HCT116 (cell line): ENCODE results near the gene SMIM35. TPM values are rescaled to one million over a fixed set of nuclear protein-coding genes. Genes with fewer than 3 reads are reported as not detected.

Experiments
- ATAC-seq: fragments of 200-7000 bp; cut with Tn5 transposase; 2 replicates; pipeline ENCODE4 v1.9.1; 2020; ENCODE audit warnings: mild to moderate bottlenecking, moderate library complexity
- BruUV-seq: library from RNA; stranded (reverse); fragments of 400-500 nt; replicated peaks from 2 replicates; lab custom pipeline; 2021; lab: Mats Ljungman, UMichigan
- CTCF ChIA-PET: fragments of 300-600 bp; sonication (Branson Sonifier 250); formaldehyde crosslinking; loops from one replicate; lab custom pipeline; 2021; ENCODE audit warnings: antibody characterized with exemption; lab: Charles Lee
- POLR2A ChIA-PET: fragments of 300-600, 350-600 bp; sonication (Branson Sonifier 250); formaldehyde crosslinking; loops from one replicate; lab custom pipeline; 2021; ENCODE audit warnings: antibody characterized with exemption; lab: Charles Lee
- RAD21 ChIA-PET, 2 experiments: fragments of 300-600 bp; sonication (Branson Sonifier 250); formaldehyde crosslinking; loops; one replicate each; lab custom pipeline; 2023; ENCODE audit warnings: low total read pairs in 2 of 2; ENCODE audit not compliant: uncharacterized antibody in 2 of 2, unreplicated experiment in 2 of 2, low non-redundant PET in 1 of 2; lab: Charles Lee
- DNase-seq: peaks from one replicate; pipeline ENCODE4 v3.0.0-alpha.2; 2010; ENCODE audit warnings: low read depth, low spot score
- H2AFZ ChIP-seq: fragments of 200-600 bp; shearing (Covaris generic), sonication (generic); 2 replicates; pipeline ENCODE4 v1.6.1; 2017; ENCODE audit warnings: low read depth, mixed run types, mixed read lengths, antibody characterized with exemption, low read length; ENCODE audit not compliant: poor library complexity, severe bottlenecking
- H3K27ac ChIP-seq: 2 replicates; pipeline ENCODE4 v1.5.1; 2012; ENCODE audit warnings: low read depth, low read length
- H3K27me3 ChIP-seq: fragments of 200-600 bp; sonication (generic); 2 replicates; pipeline ENCODE4 v1.6.1; 2016; ENCODE audit warnings: mixed run types, low read length, mixed read lengths; ENCODE audit not compliant: insufficient read depth
- H3K36me3 ChIP-seq, 2 experiments: fragments of 200-500 bp in 1 of 2; fragments of 200-600 bp in 1 of 2; sonication (Bioruptor generic) in 1 of 2; sonication (generic) in 1 of 2; 2 replicates each; pipeline versions ENCODE4 v1.5.1 to v1.6.1; 2014 to 2016; ENCODE audit warnings: low read length in 2 of 2, inconsistent platforms in 1 of 2, mixed read lengths in 1 of 2, mixed run types in 1 of 2; ENCODE audit not compliant: insufficient read depth in 2 of 2, control insufficient read depth in 1 of 2
- H3K4me1 ChIP-seq, 2 experiments: fragments of 200-600 bp in 1 of 2; sonication (generic) in 1 of 2; 2 replicates each; pipeline versions ENCODE4 v1.5.1 to v1.6.1; 2012 to 2017; ENCODE audit warnings: low read length in 2 of 2, inconsistent platforms in 1 of 2, mild to moderate bottlenecking in 1 of 2, mixed read lengths in 1 of 2, mixed run types in 1 of 2, moderate library complexity in 1 of 2; ENCODE audit not compliant: insufficient read depth in 2 of 2, control insufficient read depth in 1 of 2
- H3K4me2 ChIP-seq: fragments of 200-600 bp; sonication (generic); 2 replicates; pipeline ENCODE4 v1.6.1; 2017; ENCODE audit warnings: mixed run types, low read length, mixed read lengths
- H3K4me3 ChIP-seq, 2 experiments: fragments of 200-600 bp in 1 of 2; sonication (generic) in 1 of 2; replicated peaks in 1 of 2; 2 replicates each; pipeline ENCODE4 v1.5.1; 2011 to 2016; ENCODE audit warnings: low read length in 2 of 2, control low read depth in 1 of 2, low read depth in 1 of 2, mild to moderate bottlenecking in 1 of 2, mixed read lengths in 1 of 2, mixed run types in 1 of 2
- H3K79me2 ChIP-seq: fragments of 200-600 bp; sonication (generic); 2 replicates; pipeline ENCODE4 v1.6.1; 2017; ENCODE audit warnings: mild to moderate bottlenecking, mixed run types, low read length, moderate library complexity, mixed read lengths; ENCODE audit not compliant: insufficient read depth
- H3K9ac ChIP-seq: fragments of 200-600 bp; sonication (generic); 2 replicates; pipeline ENCODE4 v1.6.1; 2016; ENCODE audit warnings: low read length, mixed read lengths
- H3K9me2 ChIP-seq: fragments of 200-600 bp; sonication (generic), shearing (Covaris generic); 2 replicates; pipeline ENCODE4 v1.6.1; 2017; ENCODE audit warnings: mixed run types, mild to moderate bottlenecking, moderate library complexity; ENCODE audit not compliant: insufficient read depth
- H3K9me3 ChIP-seq, 2 experiments: fragments of 200-500 bp in 1 of 2; fragments of 200-600 bp in 1 of 2; sonication (Bioruptor generic) in 1 of 2; sonication (generic) in 1 of 2; 2 replicates each; pipeline ENCODE4 v1.6.1; 2014 to 2017; ENCODE audit warnings: low read length in 2 of 2, mixed read lengths in 2 of 2, inconsistent platforms in 1 of 2, low read depth in 1 of 2, mild to moderate bottlenecking in 1 of 2, mixed run types in 1 of 2, moderate library complexity in 1 of 2; ENCODE audit not compliant: control insufficient read depth in 1 of 2, insufficient read depth in 1 of 2
- H4K20me1 ChIP-seq: fragments of 200-600 bp; sonication (generic), shearing (Covaris generic); 2 replicates; pipeline ENCODE4 v1.6.1; 2017; ENCODE audit warnings: mixed run types, mild to moderate bottlenecking, moderate library complexity; ENCODE audit not compliant: insufficient read depth
- CEBPB ChIP-seq: IDR thresholded peaks from 2 replicates; pipeline ENCODE4 v1.6.1; 2012; ENCODE audit warnings: low read depth
- EGR1 ChIP-seq: IDR thresholded peaks from 2 replicates; pipeline ENCODE4 v1.6.1; 2012; ENCODE audit warnings: low read depth
- EZH2 ChIP-seq: fragments of 200-600 bp; sonication (generic); IDR thresholded peaks from 2 replicates; pipeline ENCODE4 v1.6.1; 2017; ENCODE audit warnings: antibody characterized with exemption, mixed run types
- FOSL1 ChIP-seq: IDR thresholded peaks from 2 replicates; pipeline ENCODE4 v1.6.1; 2012; ENCODE audit warnings: low read depth
- POLR2A ChIP-seq: IDR thresholded peaks from 2 replicates; pipeline ENCODE4 v1.7.0; 2011; ENCODE audit warnings: borderline replicate concordance; ENCODE audit not compliant: insufficient read depth, insufficient read length; ENCODE audit errors: extremely low read depth
- POLR2AphosphoS5 ChIP-seq: IDR thresholded peaks from 2 replicates; pipeline ENCODE4 v1.6.1; 2011; ENCODE audit warnings: mild to moderate bottlenecking, low read depth, low read length, moderate library complexity
- REST ChIP-seq: IDR thresholded peaks from 2 replicates; pipeline ENCODE4 v1.6.1; 2012; ENCODE audit warnings: low read depth
- SIN3A ChIP-seq: IDR thresholded peaks from 2 replicates; pipeline ENCODE4 v1.6.1; 2012; ENCODE audit warnings: low read depth
- SP1 ChIP-seq: IDR thresholded peaks from 2 replicates; pipeline ENCODE4 v1.6.1; 2012; ENCODE audit warnings: low read depth
- SRF ChIP-seq: IDR thresholded peaks from 2 replicates; pipeline ENCODE4 v1.6.1; 2012; ENCODE audit warnings: low read depth
- TCF7L2 ChIP-seq: IDR thresholded peaks from 2 replicates; pipeline ENCODE4 v1.7.0; 2011; ENCODE audit warnings: borderline replicate concordance, inconsistent platforms; ENCODE audit not compliant: insufficient read depth, insufficient read length; ENCODE audit errors: extremely low read depth
- ZNF274 ChIP-seq: fragments of 200-500 bp; sonication (Bioruptor generic); IDR thresholded peaks from 2 replicates; pipeline ENCODE4 v1.6.1; 2014; ENCODE audit warnings: mild to moderate bottlenecking, low read depth, low read length, inconsistent platforms
- intact Hi-C: fragments of 100-400 bp; cut with micrococcal nuclease; formaldehyde crosslinking; loops from 2 replicates; pipeline ENCODE4 v1.10.0; 2022
- total RNA-seq: library from RNA; stranded (reverse); gene quantifications from one replicate; pipeline ENCODE4 v1.2.1, GENCODE V29; 2021; ENCODE audit not compliant: unreplicated experiment
- TF ChIP-seq, protein P1 (sequence below), 3 experiments: fragments of 200-600 bp in 1 of 3; sonication (generic) in 1 of 3; IDR thresholded peaks in 2 of 3; conservative IDR thresholded peaks in 1 of 3; 2 replicates each; pipeline ENCODE4 v1.5.1; 2012 to 2017; ENCODE audit warnings: low read depth in 2 of 3, low read length in 2 of 3, antibody characterized with exemption in 1 of 3, borderline replicate concordance in 1 of 3, control low read depth in 1 of 3, mild to moderate bottlenecking in 1 of 3, mixed read lengths in 1 of 3, mixed run types in 1 of 3, moderate library complexity in 1 of 3; ENCODE audit not compliant: insufficient read depth in 1 of 3

Gene SMIM35
- total RNA-seq, 1 experiment from 2014 or later = not detected

DNA sequence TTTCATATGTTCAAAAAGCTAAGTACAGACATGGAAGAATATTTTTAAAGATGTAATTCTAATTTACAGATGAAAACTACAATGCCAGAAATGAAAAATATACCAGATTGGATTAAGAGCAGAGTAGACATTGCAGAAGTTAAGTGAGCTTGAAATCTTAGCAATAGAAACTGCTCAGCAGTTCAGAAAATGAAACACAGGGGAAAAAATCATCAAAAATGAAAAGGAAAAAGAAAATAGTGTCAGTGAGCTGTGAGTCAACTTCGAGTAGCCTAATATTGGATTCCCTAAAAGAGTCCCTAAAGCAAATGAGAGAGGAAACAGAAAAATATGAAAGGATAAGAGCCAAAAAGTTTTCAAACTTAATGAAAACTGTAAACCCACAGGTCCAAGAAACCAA is 126.4 kb downstream of the SMIM35 start:
- Histone ChIP-seq H3K4me1 (no peaks in the 10 kb centered on the region), H4K20me1 (no peaks in the 10 kb centered on the region), H3K4me2 (no peak overlapping the region), H3K4me3 (no peak overlapping the region), H3K27me3 (no peaks in the 10 kb centered on the region), H3K9me3 (0 out of 4 replicates have a peak, but pooled peaks cover 0 to 3% of the 10 kb centered on the region in 2 experiments), H3K27ac (no peak overlapping the region), H3K9me2 (no peaks in the 10 kb centered on the region), H2AFZ (no peak overlapping the region), H3K36me3 (no peaks in the 10 kb centered on the region), H3K9ac (no peak overlapping the region), H3K79me2 (no peaks in the 10 kb centered on the region)
- DNase-seq (no peak), ATAC-seq (no peak)
- ChIA-PET POLR2A (interaction anchor here (0.6 kb wide), 1 partner anchor 79 kb away, joined by 3 read pairs; no protein-coding TSS in a partner anchor), RAD21 (no interaction called here), CTCF (interaction anchor here (0.9 to 1.0 kb wide), 4 partner anchors 13 to 143 kb away, joined by 3 to 6 read pairs (median 3); no protein-coding TSS in a partner anchor)
- intact Hi-C loops = no loop called here
- TF ChIP-seq CEBPB = no peak
- no peak for TF ChIP-seq SRF
- no peak for TF ChIP-seq EZH2
- no peak for TF ChIP-seq REST
- no peak for TF ChIP-seq EGR1
- no peak for TF ChIP-seq TCF7L2
- TF ChIP-seq ZNF274 = no peak
- TF ChIP-seq, protein P1, sequence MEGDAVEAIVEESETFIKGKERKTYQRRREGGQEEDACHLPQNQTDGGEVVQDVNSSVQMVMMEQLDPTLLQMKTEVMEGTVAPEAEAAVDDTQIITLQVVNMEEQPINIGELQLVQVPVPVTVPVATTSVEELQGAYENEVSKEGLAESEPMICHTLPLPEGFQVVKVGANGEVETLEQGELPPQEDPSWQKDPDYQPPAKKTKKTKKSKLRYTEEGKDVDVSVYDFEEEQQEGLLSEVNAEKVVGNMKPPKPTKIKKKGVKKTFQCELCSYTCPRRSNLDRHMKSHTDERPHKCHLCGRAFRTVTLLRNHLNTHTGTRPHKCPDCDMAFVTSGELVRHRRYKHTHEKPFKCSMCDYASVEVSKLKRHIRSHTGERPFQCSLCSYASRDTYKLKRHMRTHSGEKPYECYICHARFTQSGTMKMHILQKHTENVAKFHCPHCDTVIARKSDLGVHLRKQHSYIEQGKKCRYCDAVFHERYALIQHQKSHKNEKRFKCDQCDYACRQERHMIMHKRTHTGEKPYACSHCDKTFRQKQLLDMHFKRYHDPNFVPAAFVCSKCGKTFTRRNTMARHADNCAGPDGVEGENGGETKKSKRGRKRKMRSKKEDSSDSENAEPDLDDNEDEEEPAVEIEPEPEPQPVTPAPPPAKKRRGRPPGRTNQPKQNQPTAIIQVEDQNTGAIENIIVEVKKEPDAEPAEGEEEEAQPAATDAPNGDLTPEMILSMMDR (IDR thresholded peaks at IDR 0.05 in 2 of 3, conservative IDR thresholded peaks at IDR 0.05 in 1 of 3; ENCODE audit: borderline replicate concordance in 1 of 3, insufficient read depth in 1 of 3, low read depth in 2 of 3, low read length in 2 of 3) = no peak
- TF ChIP-seq SIN3A = no peak
- TF ChIP-seq FOSL1 = no peak
- no peak for TF ChIP-seq POLR2AphosphoS5
- no peak for TF ChIP-seq SP1
- no peak for TF ChIP-seq POLR2A
- BruUV-seq = no TSS peak
